Measurements from ENCODE around the gene EPHX1. TPM values are rescaled to one million over a fixed set of nuclear protein-coding genes. Genes with fewer than 3 reads are reported as not detected.

The EPHX1 gene
- total RNA-seq, 1 donor: 3.2 TPM

- DNase-seq (ENCODE audit: low read depth in 2 of 3, low spot score in 2 of 3): no peak
These were observed 30.3 kb downstream of the EPHX1 start for GRCh38 chr1:225840223-225840610.

DNA sequence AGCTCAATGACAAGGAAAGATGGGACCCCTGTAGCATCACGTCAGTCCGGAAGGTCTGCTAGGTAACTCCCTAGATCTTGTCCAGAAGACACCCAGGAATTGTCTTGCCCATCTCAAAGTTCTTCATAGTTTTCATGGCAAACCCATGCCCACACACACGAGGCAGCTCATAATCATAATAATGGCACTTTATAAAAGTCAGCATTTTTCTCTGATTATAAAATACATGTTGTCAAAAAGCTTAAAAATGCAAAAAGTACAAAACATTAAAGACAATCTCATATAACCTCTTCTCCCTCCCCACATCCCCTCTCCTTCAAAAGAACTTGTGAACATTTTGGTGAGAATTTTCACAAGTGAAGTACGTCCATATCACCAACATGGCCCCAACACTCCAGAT is 30.8 kb downstream of the EPHX1 start:
- no peak for DNase-seq (ENCODE audit: low read depth in 2 of 3, low spot score in 2 of 3)

GRCh38 chr1:225842074-225842473 is 32.1 kb downstream of the EPHX1 start:
- DNase-seq (ENCODE audit: low read depth in 2 of 3, low spot score in 2 of 3): no peak

DNA sequence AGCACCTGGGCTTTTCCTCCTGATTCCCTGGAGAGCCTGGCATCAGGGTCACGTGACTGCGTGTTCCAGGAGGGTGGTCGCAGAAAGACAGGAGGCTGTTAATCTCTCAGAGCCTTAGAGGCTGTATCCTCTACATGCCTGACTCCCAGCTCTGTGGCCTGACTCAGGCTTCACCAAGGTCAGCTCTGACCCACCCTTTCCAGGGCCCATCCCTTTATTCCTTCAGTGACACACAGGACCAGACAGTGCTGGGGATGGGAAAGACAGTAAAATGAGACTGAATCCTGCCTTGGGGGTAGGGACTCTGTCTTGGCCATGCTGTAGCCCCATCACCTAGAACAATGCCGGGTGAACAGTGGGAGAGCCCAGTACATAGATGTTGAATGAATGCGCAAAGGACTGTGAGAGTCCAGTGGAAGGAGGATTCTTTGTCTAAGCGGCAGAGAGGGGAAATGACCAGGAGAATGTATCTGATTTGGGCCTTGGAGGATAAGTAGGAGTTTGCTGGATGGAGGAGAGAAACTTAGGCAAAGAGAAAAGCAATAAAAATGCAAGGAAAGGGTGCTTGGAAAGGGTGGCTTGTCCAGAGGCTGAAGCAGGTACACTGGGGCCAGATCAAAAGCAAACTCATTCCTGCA is 33.0 kb downstream of the EPHX1 start:
- no peak for DNase-seq (ENCODE audit: low read depth in 2 of 3, low spot score in 2 of 3)

DNA sequence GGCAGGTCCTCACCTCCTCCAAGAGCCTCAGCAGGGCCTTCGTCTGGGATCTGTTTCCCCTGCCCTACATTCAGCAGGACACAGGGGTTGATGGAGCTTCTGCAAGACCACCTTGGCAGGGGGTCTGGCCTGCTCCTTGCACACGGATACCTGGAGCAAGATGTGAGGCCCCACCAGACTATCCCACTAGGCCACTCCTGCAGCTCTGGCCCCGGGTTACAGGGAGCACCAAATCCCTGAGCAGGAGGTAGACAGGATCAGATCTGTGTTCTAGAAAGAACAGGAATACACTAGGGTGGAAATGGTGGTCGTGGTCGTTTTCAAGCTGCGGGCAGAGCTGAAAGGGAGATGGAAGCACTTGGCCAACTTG is 33.5 kb downstream of the EPHX1 start:
- no peak for DNase-seq (ENCODE audit: low read depth in 2 of 3, low spot score in 2 of 3)

- no peak for DNase-seq (ENCODE audit: low read depth in 2 of 3, low spot score in 2 of 3)
These were observed 34.5 kb downstream of the EPHX1 start for GRCh38 chr1:225844236-225845061.

DNA sequence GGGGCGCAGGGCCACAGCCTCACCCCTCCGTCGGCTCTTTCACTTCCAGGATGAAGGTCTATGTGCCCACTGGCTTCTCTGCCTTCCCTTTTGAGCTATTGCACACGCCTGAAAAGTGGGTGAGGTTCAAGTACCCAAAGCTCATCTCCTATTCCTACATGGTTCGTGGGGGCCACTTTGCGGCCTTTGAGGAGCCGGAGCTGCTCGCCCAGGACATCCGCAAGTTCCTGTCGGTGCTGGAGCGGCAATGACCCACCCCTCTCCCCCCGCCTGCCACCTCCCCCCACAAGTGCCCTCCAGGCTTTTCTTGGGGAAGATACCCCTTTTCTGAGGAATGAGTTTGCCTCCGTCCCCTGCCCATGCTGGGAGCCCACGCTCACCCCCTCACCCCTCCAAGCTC is 35.2 kb downstream of the EPHX1 start:
- no peak for DNase-seq (ENCODE audit: low read depth in 2 of 3, low spot score in 2 of 3)

GRCh38 chr1:225845571-225846259 is 35.8 kb downstream of the EPHX1 start:
- peak in 2 of 3 donors; percentile 47 to 65 for DNase-seq (ENCODE audit: low read depth in 2 of 3, low spot score in 2 of 3)

DNA sequence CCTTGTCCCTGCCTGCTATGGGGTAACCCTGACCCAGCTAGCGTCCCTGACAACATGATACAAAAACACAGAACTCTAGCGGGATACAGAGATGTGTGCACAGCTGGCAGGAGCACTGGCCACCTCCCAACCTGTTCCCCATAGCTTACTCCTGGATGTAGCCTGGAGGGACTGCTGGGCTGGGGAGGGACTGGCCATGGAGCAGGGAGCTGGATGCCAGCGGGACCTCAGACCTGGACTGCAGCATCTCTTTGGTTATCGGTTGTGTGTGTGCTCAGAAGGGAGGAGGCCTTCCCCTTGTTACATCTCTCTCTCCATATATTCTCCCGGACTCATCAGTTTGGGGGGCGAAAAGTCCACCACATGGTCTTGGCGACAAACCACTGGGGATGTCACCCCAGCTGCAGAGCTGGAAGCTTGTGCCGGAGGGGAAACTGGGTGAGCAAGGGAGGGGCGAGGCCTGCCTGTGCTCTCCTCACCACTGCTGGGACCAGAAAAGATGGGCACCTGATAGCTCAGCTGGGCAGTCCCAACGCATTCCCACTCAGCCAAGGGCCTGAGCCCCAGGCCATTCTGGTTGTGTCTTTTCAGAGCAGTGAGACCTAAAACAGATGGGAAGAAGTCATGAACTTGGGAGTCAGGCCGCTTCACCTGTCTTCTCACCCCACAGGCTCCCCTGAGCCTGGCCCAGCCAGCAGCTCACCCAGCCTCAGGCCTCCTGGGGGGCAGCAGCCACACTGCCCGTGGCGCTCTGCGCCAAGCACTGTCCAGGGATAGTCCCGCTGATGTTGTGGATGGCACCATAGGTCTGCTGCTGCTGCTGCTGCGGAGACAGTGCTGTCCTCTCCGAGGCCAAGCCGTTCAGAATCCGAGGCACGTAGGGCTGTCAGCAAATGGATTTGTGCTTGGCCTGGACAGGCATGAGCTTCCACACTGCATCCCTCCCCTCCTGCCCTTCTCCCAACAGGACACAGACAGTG is 36.7 kb downstream of the EPHX1 start:
- DNase-seq (ENCODE audit: low read depth in 2 of 3, low spot score in 2 of 3): no peak

DNA sequence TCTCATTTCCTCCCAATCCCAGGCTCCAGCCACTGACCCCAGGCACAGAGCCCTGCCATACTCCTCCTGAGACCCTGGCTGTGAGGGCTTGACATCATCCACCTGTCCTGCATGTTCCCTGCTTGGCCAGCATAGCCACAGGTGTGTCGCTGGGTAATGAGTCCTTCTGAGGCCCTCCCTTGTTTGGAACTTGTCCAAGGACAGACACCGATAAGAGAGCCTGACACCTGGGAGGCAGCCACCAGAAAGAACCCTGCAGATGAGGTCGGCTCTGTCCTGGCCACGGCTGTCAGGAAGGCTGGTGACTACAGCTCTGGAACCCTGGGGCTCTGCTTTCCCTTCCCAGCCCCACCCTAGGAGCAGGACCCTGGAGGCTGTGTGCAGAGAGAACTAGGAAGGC is 37.7 kb downstream of the EPHX1 start:
- no peak for DNase-seq (ENCODE audit: low read depth in 2 of 3, low spot score in 2 of 3)

DNA sequence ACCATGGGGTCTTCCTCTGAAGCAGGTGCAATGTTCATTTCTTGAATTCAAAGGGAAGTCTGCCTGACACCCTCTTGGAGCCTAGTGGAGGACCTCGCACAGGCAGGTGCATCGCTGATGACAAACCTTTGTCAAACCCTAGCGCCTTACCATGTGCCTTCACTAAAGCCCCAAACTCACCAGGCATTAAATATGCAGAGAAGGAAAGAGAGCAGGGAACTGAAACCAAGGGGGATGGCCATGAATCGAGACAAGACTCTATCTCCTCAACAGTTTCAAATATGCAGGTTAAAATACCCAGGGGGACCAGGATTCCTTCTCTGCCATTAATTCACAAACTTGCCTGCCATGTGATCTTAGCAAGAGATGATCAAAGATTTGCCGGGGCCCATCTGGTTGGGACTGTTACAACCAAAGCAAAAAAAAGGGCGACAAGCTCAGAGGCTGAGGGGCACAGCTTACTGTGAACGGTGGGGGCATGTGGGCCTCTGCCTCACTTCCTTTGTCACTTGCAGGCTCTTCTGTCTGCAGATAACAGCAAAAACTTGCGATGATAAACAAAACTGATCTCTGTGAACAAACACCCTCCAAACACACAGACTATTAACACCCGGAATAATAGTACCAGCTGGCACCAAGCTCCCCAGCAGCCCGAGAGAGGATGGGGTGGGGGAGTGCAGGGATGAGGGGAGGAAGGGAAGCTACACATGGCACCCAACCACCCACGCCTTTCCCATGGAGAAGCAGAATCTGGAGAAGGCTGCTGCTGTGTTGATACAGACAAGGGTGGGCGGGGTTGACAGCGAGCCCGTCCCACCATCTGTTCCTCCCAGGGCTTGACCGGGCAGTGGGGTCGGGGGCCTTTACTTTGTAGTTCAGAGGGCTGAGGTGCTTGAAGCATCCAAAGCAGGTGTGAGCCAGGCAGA is 38.4 kb downstream of the EPHX1 start:
- DNase-seq (ENCODE audit: low read depth in 2 of 3, low spot score in 2 of 3): no peak

GRCh38 chr1:225849925-225850324 is 40.0 kb downstream of the EPHX1 start:
- DNase-seq (ENCODE audit: low read depth in 2 of 3, low spot score in 2 of 3): peak in 1 of 3 donors; percentile 40

DNA sequence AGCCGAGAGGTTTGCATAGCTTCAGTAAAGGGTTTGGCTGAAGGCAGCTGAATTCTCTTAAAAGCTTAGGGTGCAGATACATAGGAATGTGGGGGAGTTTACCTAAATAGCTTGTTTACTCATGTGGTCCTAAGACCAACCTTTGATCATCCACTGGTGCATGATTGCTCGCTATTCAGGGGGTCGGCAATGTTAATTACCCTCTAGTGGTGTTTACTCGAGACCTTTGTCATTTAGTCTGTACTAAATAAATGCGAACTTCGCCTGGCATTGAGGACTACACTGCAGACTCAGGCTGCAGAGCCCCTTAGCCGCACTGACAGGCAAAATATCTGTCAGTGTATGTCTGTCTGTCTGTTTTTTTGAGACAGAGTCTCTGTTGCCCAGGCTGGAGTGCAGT is 40.4 kb downstream of the EPHX1 start:
- no peak for DNase-seq (ENCODE audit: low read depth in 2 of 3, low spot score in 2 of 3)

DNA sequence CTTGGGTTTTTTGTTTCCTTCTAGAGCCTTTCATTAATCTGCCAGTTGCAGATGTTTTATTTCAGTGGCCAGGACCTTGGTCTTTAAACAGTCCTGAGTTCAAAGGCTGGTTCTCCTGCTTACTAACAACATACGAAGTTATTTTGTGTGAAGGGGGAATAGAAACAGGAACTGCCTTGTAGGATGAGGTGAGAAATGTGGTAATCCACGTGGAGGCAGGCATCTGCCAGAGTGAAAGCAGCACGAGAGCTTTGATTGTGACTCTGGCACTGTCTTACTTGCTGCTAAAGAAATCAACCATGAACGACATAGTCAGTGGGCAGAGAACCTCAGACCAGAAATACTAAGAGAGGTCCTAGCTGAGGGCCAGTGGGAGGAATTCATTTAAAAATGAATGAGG is 41.9 kb downstream of the EPHX1 start:
- DNase-seq (ENCODE audit: low read depth in 2 of 3, low spot score in 2 of 3): no peak

DNA sequence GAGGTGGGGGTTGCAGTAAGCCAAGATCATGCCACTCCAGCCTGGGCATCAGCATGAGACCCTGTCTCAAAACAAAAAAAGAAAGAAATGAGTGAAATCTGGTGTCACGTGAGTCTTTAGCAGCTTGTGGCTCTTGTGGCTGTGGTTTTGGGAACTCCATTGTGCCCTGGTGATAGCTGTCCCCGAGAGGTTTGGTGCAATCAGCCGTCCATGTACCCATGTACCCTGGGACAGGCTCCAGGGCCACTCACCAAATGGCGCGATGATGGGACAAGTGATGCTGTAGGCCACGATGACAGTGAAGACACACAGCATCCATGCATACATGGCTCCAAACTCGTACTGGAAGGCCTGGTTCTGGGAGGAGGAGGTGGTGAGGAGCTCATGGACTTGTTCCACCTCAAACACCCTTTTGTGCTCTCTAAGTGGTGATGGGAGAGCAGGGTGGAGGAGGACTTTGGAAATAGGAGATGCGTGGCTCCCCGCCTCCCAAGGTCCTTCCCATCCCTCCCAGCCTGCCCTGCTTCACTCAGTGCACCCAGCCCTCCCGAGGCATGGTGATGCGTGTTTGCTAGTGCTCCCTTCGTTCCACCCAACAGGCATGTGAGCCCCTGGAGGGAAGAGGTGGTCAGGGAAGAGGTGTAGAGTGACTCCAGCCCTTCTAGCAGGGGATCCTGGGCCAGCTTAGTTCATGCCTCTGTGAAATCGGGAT is 42.6 kb downstream of the EPHX1 start:
- no peak for DNase-seq (ENCODE audit: low read depth in 2 of 3, low spot score in 2 of 3)

DNA sequence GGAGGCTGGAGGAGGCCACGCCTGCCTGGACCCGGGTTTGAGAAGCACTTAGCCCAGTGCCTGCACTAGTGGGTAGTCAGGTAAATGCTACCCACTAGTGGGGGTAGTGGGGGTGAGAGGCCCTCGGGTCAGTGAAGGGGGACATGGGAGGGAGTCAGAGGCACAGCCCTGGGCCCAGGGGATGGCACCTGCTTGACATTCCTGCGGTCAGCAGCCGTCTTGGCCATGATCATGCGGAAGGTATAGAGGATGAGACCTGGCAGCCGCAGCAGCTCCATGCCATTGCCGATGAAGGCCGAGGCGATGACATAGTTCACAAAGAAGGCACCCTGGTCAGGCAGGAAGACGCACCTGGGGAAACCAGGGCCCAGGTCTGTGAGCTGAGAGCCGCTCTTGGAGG is 43.5 kb downstream of the EPHX1 start:
- DNase-seq (ENCODE audit: low read depth in 2 of 3, low spot score in 2 of 3): no peak

GRCh38 chr1:225855503-225856300 is 45.8 kb downstream of the EPHX1 start:
- DNase-seq (ENCODE audit: low read depth in 2 of 3, low spot score in 2 of 3): peak in 1 of 3 donors; percentile 40

- DNase-seq (ENCODE audit: low read depth in 2 of 3, low spot score in 2 of 3): no peak
These were observed 47.3 kb downstream of the EPHX1 start for GRCh38 chr1:225857256-225857655.
